HG02885 (cell line): ENCODE measurements around the gene PSME3IP1.

ENCODE experiments used
- ATAC-seq: cut with Tn5 transposase; IDR thresholded peaks from one replicate; pipeline ENCODE4 v1.9.1; 2021; ENCODE audit warnings: mild to moderate bottlenecking; ENCODE audit not compliant: unreplicated experiment, poor library complexity

The PSME3IP1 gene

GRCh38 chr16:57105184-57105583, 80.7 kb downstream of the PSME3IP1 start:
- no peak for ATAC-seq

- ATAC-seq = no peak
Observed at GRCh38 chr16:57104706-57105105, 81.1 kb downstream of the PSME3IP1 start.

- ATAC-seq = no peak
Observed at GRCh38 chr16:57102888-57103851, 82.7 kb downstream of the PSME3IP1 start.
